ENCODE results near the gene CSMD2.

DNA sequence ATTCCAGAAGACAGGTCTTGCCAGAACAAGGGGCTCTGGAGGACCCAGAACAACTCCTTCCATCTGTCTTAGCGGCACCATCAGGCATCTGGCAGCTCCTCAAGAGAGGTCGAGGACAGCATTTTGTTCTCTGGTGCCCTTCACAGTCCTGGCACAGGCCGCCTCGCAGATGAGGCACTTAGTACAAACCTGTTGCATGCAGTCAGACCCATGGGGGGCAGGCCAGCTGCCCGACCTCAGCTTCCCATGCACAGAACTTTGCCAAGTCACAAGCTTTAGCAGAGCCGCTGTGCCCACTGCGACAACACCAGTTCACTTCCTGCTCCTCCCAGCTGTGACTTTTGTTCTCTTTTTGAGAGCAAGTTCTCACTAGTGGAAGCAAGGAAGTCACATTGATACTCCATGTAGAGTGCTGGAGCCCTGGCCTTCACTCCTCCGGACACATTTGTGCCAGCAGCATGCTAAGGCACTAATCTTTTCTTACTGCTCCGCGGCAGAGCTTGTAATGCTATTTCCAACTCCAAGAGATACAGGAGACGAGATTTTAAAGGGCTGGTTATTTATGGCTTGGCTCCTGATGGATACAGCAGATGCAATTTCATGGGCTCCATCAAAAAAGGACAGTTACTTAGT, 256.6 kb downstream of the CSMD2 start:
- TF ChIP-seq, protein P1, sequence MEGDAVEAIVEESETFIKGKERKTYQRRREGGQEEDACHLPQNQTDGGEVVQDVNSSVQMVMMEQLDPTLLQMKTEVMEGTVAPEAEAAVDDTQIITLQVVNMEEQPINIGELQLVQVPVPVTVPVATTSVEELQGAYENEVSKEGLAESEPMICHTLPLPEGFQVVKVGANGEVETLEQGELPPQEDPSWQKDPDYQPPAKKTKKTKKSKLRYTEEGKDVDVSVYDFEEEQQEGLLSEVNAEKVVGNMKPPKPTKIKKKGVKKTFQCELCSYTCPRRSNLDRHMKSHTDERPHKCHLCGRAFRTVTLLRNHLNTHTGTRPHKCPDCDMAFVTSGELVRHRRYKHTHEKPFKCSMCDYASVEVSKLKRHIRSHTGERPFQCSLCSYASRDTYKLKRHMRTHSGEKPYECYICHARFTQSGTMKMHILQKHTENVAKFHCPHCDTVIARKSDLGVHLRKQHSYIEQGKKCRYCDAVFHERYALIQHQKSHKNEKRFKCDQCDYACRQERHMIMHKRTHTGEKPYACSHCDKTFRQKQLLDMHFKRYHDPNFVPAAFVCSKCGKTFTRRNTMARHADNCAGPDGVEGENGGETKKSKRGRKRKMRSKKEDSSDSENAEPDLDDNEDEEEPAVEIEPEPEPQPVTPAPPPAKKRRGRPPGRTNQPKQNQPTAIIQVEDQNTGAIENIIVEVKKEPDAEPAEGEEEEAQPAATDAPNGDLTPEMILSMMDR (conservative IDR thresholded peaks at IDR 0.05; ENCODE audit: low read depth in 2 of 2): no peak
- TF ChIP-seq JUNB (IDR thresholded peaks at IDR 0.05; ENCODE audit: unreplicated experiment) (no peak), POLR2AphosphoS5 (IDR thresholded peaks at IDR 0.05; ENCODE audit: low read depth) (no peak), EZH2 (IDR thresholded peaks at IDR 0.05; ENCODE audit: low read depth, unreplicated experiment) (no peak), STAT1 (IDR thresholded peaks at IDR 0.05; ENCODE audit: unreplicated experiment) (no peak)
- TF ChIP-seq, protein P2, sequence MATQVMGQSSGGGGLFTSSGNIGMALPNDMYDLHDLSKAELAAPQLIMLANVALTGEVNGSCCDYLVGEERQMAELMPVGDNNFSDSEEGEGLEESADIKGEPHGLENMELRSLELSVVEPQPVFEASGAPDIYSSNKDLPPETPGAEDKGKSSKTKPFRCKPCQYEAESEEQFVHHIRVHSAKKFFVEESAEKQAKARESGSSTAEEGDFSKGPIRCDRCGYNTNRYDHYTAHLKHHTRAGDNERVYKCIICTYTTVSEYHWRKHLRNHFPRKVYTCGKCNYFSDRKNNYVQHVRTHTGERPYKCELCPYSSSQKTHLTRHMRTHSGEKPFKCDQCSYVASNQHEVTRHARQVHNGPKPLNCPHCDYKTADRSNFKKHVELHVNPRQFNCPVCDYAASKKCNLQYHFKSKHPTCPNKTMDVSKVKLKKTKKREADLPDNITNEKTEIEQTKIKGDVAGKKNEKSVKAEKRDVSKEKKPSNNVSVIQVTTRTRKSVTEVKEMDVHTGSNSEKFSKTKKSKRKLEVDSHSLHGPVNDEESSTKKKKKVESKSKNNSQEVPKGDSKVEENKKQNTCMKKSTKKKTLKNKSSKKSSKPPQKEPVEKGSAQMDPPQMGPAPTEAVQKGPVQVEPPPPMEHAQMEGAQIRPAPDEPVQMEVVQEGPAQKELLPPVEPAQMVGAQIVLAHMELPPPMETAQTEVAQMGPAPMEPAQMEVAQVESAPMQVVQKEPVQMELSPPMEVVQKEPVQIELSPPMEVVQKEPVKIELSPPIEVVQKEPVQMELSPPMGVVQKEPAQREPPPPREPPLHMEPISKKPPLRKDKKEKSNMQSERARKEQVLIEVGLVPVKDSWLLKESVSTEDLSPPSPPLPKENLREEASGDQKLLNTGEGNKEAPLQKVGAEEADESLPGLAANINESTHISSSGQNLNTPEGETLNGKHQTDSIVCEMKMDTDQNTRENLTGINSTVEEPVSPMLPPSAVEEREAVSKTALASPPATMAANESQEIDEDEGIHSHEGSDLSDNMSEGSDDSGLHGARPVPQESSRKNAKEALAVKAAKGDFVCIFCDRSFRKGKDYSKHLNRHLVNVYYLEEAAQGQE (IDR thresholded peaks at IDR 0.05; ENCODE audit: unreplicated experiment): no peak
- TF ChIP-seq, protein P3, sequence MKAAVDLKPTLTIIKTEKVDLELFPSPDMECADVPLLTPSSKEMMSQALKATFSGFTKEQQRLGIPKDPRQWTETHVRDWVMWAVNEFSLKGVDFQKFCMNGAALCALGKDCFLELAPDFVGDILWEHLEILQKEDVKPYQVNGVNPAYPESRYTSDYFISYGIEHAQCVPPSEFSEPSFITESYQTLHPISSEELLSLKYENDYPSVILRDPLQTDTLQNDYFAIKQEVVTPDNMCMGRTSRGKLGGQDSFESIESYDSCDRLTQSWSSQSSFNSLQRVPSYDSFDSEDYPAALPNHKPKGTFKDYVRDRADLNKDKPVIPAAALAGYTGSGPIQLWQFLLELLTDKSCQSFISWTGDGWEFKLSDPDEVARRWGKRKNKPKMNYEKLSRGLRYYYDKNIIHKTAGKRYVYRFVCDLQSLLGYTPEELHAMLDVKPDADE (IDR thresholded peaks at IDR 0.05): no peak
